Tongue (tissue), 2 donors: ENCODE measurements around the gene PLK2. TPM values are rescaled to one million over a fixed set of nuclear protein-coding genes. Genes with fewer than 3 reads are reported as not detected.
A peak's percentile ranks its signal among the peaks of the same experiment; 100 is the strongest.

Experiments used
- DNase-seq: peaks from one replicate; pipeline ENCODE4 v3.0.0-alpha.2; 2015
- total RNA-seq: library from RNA; depleted of rRNA; stranded (reverse); fragments of >200 nt; gene quantifications from one replicate; pipeline ENCODE4 v1.2.3, GENCODE V29; 2014

The PLK2 gene
- 204 TPM for total RNA-seq

DNA sequence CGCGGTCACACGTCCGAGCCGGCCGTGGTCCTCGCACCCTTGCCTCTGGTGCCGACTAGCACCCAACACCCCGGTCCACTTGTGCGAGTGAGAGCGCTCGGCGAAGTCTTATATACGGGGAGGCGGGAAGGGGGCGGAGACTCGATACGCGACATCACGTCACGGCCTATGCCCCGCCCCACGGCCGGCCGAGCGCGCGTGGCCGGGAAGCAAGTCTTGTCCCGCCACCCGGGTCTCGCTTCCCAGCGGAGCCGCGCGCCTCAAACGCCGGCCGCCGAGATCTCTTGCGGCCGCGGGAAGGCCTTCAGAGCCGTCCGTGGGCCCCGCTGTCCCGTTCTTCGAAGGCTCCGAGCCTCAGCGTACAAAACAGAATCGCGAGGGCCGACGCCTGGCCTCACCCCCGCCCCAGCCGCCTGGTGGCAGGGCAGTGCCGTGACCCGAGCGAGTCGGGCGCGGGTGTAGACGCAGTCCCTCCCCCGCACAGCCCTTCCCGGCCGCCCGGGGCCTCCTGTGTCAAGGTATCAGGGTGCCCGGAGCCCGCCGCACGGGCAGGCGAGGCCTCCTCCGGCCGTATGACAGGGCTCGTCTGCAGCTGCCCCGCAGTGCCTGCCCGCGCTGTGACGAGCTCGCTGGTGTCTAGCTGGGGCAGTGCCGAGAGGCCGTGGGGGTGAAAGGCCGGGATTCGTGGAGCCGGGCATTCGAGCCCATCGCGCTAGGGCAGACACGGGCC is at the start of gene PLK2:
PLK2 (minus strand) TSS at position 85 of the 730 bp plus-strand sequence. CDS start 127 bp downstream, outside the sequence.
- peak; percentile 97 for DNase-seq

DNA sequence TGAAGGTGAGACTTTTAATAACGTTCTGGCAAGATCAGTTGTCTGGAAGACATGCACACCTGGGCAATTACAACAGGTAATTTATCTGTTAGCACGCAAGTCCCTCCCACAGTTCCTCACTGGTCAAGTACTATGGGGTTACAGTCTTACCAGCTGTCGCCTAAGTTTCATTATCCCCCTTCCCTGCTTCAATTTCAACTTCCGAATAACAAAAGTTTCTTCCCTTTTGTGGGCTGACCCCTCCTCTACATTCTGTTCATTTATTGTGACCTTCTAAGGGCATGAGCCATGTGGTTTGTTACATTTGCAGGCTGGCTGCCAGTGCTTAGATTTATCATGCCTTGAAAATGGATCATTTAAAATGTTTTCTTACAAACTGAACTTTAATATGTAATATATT is 47.8 kb upstream of the PLK2 start:
- no peak for DNase-seq

DNA sequence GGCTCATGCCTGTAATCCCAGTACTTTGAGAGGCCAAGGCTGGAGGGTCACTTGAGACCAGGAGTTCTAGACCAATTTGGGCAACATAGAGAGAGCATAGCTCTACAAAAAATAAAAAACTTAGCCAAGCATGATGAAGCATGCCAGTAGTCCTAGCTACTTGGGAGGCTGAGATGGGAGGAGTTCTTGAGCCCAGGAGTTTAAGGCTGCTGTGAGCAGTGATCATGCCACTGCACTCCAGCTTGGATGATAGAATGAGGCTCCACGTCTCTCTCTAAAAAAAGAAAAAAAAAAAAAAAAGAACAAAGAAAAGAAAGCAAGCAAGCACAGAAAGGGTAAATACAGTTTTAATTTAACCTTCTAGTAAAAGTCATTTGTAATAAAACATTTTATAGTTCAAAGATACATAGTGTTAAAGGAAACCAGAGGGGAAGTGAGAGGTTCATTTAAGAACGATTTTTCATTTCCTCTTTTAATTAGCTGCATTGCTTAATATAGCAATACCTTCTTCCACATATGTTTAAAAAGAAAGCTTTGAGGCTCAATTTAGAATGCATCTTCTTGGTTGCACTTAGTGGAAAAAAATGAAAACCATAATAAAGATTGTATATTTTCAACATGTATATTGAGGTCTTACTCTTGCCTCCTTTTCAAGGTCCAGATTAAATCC is 46.2 kb upstream of the PLK2 start:
- DNase-seq, result no peak

DNA sequence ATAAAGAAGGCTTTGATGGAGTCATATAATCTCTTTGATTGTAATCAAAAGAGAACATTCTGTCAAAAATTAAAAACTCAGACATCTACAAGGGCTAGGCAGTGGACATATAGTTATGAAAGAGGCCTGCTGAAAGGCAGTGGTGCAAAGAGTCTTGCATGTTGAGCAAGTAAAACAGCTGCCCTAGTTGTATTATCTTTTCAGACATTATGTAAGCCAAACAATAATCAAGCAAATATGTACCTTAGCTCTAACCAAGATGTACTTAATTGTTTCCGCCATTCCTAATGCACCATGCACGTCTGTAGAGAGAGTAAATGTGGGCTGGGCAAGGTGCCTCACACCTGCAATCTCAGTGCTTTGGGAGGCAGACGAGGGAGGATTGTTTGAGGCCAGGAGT is 45.6 kb upstream of the PLK2 start:
- no peak for DNase-seq

DNA sequence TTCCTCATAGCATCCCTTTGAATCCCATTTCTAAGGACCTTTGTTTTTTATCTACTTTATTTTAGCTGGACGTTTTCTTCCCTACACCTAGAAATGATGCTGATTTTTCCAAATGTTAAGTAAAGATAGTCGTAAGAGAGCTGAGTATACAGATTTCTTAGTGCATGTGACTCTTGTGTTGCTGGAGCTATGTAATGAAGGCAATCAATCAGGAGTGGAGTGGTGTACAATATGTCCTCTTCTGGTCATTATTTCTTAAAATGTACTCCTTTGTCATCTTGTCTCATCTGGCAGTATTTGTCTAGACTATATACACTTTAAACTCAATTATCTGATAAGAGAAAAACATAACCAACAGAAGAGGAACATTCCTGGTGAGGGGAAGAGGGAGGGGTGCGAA is 44.9 kb upstream of the PLK2 start:
- DNase-seq, result no peak

DNA sequence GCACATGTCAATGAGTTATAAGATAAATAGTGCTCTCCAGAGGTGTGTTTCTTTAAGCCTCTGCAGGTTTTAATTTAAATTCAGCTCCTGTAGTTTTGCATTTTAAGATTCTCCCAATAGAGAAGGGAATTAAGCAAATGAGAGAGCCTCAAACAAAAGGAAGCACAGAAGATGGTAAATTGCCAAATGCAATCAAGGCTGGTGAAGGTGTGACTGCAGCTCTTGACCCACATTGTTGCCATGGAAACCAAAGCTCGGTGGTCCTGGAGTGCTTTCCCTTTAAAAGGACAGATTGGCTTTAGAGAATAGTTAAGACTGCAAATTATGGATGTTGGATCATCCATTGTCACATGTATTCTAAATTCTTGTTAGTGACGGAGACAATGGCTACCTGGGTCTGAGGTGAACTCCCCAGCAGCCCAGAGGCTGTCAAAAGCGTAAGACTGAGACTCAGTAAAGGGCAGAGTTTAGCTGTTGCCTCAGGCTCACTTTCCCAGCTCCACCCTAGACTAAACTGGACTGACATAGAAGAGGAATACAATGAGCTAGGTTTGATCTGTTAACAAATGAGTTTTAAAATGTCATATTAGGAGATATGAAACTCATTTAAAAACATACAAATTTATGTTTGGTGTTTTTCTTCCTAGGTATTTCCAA is 43.6 kb upstream of the PLK2 start:
- DNase-seq, result no peak

DNA sequence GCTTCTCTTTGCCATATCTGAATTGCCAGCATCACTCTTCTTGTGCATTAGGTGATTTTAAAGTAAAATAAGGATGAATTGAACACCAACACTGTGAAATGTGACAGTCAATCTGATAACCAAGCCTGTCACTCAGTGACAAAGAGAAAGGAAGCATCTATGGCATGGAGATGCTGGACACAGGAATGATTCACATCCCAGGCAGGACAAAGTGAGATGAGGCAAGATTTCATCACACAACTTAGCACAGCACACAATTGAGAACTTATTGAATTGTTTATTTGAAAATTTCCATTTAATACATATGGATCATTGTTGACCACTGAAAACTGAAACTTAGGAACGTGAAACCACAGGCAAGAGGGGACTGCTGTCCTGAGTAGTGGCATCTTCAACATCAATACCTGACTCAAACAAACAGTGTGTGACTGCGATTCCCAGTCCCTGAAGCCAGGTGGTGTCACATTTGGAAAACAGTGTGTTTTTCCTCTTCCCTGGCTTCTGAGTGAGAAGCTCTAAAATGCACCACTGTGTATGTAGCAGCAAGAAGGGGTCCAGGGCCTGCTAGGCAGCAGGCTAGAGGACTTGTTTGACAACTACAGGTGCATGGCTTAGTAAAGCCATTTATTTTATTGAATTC is 42.0 kb upstream of the PLK2 start:
- no peak for DNase-seq

DNA sequence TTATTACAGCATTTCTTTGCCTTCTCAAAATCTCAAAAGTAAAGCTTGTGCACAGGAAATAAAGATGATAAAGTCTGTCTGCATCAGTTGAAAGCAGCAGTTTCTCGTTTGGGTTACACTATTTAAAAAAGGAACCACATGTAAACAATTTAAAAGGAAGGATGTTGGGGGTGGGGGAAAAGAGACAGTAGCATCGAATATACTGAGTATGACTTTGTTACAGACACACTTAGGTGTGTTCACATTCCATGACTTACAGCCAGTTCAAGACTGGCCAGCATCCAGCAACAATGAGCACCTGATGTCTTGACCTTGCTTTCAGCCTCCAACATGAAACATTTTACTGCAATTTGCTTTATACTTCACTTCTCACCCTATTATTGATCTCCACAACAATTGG is 40.1 kb upstream of the PLK2 start:
- no peak for DNase-seq

DNA sequence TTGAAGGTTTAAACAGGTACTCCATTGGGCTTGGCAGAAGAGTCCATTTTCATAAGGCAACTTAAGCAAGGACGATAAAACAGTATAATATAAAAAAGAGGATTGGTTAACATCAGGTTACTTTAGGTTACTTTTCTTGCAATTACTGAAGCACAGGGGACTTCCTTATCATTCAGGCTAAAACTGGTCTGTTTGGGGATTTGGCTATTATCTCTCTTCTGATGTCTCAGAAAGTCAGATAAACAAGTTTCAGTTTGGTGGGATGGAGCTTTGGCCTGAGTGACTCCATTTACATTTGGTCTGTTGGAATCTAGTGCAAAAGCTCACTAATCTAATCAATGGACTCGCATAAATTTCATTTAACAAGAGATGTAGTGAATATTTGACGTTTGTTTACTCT is 39.3 kb upstream of the PLK2 start:
- no peak for DNase-seq

DNA sequence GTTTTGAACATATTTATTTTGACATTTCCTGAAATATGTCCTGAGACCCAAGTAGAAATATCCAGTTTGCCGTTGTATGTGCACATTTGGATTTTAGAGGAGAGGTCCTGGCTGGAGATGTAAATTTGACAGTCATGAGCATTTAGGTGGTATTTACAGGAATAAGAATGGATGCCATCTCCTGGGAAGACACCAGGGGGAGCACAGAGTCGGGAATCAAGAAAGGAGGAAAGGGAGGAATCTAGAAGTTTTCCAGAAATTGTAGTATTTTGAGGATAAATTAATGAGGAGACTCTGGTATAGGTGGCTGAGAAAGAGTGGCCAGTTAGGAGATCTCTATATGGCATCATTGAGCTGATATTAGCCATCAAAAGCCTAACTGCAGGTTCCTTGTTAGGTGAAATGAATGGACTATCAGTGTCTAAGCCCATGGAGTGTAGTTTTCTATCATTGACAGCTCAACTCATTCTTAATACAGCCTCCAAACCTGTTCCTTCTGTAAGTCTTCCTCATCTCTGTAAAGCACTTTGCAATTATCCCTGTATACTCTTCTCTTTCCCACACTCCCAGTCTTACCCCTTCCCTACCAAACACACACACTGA is 38.6 kb upstream of the PLK2 start:
- peak; percentile 53 for DNase-seq

DNA sequence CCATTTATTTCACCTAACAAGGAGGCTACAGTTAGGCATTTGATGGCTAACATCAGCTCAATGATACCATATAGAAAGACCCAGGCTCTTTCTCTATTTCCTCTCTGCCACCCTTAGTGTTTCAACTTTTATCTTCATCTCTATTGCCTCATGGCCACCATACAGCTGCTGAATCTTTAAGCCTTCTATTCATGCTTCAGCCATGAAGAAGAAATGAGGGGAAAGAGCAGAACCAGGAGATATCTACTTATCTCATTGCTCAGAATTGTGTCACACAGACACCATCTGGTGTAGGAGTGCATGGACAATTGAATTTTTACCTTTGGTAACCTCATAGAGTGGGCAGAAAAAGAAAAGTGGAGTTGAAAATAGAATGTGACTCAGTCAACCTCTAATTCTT is 38.0 kb upstream of the PLK2 start:
- DNase-seq, result no peak

DNA sequence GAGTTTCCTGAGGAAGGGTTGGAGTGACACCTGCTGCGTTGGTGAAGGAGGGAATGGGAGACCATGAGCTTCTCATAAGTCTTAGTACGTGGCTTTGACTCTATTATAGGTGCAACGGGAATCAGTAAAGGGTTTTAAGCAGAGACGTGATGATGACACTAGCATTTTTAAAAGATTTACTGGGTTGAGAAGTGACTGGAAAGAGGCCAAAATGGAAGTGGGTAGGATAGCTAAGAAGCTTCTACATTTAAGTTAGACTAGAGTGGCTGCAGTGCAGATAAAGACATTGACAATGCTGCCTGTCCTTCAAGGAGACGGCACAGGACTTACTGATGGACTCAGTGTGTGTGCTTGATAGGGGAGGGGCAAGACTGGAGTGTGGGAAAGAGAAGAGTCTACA is 37.5 kb upstream of the PLK2 start:
- no peak for DNase-seq

DNA sequence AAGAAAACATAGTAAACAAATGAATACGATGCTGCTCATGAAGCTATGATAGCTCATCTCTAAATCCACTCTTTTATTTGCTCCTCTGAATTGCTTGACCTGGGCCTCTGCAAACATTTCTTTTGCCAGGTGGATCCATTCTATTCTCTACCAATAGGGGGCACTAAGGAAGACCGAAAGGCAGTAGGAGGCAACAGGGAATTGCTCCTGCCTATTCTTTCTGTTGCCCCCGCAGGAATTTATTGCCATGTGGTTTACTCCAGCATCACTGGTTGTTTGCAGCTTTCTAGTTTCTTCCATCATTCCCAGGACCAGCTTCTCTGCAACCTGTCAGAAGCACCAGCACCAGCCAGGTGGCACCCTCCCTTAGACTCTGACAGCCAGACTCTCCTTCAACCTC is 36.6 kb upstream of the PLK2 start:
- DNase-seq, result no peak

DNA sequence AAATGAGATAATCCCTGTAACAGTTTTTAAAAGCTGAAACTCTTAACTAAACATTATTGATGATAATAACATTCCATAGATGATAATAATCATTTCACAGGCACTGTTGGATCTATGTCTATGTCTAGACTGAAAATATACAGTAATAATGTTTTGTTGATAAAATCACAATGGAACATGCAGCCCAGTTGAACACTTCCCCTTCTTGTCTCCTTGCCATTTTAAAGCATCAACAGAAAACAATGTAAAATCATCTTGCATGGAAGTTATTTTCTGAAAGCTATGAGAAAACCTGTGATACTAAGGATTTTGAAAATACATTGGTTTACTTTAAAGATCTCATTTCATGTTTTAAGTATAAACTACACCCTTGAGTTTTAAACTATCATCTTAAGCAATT is 33.3 kb upstream of the PLK2 start:
- no peak for DNase-seq

DNA sequence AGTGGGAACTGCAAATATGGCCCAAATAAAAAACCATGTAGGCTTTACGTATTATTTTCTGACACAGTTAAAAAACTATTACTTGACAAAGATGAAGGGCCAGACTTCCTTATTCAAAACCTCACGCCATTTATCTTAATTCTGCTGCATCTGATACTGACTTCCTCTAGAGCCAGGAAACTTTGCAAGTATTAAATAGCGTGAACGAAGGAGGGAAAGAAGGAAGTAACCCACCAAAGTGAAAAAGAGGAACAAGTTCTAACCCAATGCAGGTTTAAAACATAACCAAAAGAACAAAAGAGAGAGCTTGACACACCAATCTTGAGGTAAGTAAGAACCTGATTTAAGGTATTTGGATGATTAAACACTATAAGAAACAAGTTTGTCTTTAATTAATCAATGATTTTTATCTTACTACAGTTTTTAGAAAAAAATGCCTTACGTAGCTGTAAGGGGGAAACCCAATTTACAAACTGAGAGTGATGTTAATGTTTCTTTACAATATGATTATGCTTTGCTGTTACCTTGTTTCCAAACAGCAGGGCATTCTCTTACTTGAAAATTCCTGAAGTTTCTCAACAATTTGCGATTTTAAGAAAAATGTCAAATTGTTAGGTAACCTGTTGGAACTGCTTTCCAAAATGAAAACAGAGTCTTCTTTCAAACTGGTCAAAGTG is 31.5 kb upstream of the PLK2 start, which contains the start of gene GAPT:
GAPT (plus strand) TSS at position 220 of the 677 bp plus-strand sequence. CDS start 3,102 bp downstream, outside the sequence.
- DNase-seq, result no peak

DNA sequence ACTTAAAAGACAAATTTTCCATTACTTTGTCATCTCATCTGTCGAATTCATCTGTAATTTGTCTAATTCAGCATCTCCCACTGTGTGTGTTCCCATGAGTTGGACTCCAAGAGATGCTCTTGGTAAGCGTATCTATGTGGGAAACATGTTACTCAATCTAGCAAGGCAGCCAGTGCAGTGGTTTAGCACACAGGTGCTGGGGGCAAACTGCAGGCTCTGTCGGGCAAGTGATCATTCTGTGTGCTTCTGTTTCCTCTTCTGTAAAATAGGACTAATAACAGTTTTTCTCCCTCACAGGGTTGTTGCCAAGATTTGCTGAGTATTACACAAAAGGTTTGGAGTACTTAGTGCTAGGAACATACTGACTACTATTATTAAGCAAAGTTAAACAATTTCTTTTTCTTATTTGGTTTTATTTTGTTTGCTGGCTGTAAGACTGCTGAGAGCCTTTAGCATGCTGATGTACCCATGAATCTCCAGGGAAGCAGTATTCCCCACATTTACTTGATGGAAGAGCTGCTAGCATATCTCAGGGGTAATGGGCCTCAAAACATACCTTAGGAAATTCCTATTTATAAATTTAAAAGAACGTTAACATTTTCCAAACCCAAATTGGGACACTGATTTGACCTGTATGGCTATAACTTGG is 30.6 kb upstream of the PLK2 start:
- DNase-seq, result no peak

DNA sequence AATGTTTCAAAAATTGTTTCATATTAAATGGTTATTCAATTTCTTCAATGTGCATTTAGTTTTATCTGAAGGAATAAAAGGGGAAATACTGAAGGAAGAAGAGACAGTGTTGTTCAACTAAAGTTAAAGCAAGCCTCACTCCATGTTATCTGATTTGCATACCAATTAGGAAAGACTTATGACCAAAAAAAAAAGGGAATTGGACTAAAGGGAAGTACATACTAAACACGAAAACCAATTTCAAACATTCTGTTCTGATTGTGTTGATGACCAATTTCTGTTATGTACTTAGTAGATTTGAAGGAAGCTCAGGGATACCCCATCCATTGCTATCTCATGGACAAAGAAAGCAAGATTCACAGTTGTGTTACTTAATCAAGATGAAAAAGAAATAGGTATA is 26.4 kb upstream of the PLK2 start:
- no peak for DNase-seq

DNA sequence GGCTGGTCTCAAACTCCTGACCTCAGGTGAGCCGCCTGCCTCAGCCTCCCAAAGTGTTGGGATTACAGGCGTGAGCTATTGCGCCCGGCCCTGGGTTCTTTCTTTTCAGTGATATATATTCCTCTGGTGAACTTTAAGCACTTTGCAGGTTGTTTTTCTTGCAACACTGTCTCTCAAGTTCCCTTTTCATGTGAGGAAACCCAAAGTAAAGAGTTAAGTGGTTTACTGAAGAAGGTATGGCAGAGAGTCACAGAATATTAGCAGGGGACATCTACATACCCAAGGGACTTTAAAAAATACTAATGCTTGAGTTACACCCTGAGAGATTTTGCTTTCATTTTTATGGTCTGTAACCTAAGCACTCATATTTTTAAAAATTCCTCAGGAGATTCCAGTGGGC is 24.6 kb upstream of the PLK2 start:
- no peak for DNase-seq

DNA sequence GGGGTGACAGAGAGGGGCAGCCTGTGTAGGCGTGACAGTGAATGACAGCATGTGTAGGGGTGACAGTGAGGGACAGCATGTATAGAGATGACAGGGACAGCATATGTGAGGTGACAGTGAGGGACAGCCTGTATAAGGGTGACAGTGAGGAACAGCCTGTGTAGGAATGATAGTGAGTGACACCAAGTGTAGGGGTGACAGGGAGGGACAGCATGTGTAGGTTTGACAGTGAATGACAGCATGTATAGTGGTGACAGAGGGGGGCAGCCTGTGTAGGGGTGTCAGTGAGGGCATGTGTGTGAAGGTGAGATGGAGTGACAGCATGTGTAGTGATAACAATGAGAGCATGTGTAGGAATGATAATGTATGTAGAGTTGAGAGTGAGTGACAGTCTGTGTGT is 22.6 kb upstream of the PLK2 start:
- DNase-seq, result no peak

DNA sequence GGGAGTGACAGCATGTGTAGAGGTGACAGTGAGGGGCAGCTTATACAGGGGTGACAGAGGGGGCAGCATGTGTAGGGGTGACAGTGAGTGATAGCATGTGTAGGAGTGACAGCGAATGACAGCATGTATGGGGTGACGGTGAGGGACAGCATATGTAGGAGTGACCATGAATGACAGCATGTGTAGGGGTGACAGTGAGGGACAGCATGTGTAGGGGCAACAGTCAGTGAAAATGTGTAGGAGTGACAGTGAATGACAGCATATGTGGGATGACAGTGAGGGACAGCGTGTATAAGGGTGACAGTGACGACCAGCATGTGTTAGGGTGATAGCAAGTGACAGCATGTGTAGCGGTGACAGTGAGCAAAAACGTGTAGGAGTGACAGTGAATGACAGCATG is 21.9 kb upstream of the PLK2 start:
- no peak for DNase-seq

DNA sequence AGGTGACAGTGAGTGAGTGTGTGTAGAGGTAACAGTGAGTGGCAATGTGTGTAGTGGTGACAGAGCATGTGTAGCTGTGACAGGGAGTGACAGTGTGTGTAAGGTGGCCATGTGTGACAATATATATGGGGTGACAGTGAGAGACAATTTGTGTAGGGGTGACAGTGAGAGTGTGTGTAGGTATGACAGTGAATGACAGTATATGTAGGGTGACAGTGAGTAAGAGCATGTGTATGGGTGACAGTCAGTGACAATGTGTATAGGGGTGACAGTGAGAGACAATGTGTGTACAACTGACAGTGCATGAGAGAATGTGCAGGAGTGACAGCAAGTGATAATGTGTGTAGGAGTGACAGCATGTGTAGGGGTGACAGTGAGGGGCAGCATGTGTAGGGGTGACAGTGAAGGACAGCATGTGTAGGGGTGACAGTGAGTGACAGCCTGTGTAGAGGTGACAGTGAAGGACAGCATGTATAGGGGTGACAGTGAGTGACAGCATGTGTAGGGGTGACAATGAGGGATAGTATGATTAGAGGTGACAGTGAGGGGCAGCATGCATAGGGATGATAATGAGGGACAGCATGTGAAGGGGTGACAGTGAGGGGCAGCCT is 21.3 kb upstream of the PLK2 start:
- DNase-seq, result no peak
